Right renal pelvis (tissue), 4 donors: ENCODE measurements around the gene CUBN. TPM values are rescaled to one million over a fixed set of nuclear protein-coding genes. Genes with fewer than 3 reads are reported as not detected.

Experiments
- DNase-seq, 4 donors: peaks; one replicate each; pipeline ENCODE4 v3.0.0-alpha.2; 2013; ENCODE audit warnings: low read depth in 4 of 4, low spot score in 3 of 4, missing footprints in 1 of 4
- polyA plus RNA-seq, 4 donors: library from polyadenylated mRNA; unstranded; fragments of 120-200 nt; gene quantifications; one replicate each; pipeline ENCODE4 v1.2.1, GENCODE V29; 2013; ENCODE audit not compliant: insufficient read length in 4 of 4

Gene CUBN
- polyA plus RNA-seq, 4 donors = 165 to 260 (median 180) TPM

DNA sequence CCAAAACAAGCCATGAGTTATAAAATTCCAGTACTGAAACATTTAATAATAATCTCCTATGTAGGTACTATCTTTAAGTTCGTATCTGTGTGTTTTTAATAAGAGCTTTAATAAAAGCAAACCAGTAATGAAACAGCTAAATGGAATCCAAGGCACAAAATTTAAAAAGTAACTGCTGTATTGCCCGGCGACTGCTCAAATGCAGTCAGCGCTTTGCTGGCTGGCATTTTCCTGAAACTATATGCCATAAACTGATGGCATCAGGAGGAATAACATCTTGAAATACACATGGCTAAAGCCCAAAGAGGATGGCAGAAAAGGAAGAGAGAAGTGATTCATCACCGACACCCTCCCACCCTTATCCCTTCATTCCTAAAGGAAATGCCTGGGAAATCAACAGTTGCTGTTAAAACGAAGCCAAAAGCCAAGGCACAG, 133.1 kb downstream of the CUBN start:
- DNase-seq = no peak

DNA sequence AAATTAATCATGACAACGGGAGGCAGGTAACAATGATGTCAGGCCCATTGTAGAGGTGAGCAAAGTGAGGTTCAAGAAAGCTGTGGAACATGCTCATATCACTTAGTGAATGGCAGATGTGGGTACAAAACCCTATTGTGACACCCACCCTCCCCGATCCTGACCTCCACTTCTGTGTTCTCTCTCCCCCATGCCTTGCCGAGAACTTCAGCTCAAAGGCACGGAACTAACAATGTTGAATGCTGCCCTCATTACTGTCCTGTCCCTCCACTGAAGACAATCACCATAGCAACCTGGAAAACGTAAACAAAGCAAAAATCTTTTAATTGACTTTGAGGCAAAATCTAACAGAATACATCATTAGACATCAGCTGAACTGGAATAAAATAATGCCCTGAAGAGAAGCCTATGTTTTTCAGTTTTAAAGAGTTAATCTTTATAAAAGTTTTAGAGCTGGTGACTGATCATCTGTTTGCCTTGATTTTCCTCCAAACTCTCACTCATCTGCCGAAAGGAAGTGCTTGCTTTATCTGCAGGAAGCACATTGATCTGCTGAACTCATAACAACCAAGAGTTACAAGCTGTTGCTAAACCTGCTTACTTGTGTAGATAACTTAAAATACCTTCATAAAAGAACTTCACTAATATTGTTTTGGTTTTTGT, 133.6 kb downstream of the CUBN start:
- DNase-seq = no peak

DNA sequence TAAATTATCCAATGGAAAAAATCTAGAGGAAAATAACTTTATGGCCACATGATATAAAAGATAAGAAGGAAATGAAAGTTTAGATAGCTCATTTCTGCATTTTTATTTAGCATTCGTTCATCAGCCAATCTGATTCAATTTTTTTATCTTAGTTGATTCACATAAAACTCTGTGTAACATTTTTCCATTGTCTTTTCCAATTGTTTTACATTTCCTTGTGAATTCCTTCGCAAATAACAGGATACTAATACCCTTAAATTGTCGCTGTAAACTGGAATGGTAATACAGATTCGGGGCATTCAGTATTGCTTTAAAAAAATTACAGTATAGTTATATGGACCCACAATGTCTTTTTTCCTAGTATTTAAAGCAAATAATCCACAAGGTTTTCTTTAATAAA, 136.4 kb downstream of the CUBN start:
- DNase-seq = no peak

DNA sequence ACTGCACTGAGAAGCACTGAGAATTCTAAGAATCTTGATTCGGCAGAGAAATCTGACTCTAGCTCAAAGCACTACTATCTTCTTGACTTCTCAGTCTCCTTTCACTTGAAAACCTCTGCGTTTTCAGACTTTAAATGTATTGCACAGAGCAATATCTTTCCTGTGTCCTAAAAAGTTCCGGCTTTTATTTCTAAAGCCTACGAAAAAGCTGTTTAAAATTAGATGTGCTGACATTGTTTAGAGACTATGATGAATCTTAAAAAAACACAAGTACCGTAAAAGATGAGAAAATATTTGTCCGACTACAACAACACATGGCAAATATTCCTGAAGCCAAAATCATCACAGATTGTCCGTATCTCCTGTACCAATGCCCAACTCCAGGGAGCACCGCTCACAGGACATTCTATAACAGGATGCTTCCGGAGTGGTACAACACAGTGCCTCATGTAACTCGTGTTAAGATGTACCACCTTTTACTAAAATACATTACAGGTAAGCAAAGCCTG, 136.9 kb downstream of the CUBN start:
- DNase-seq = no peak

DNA sequence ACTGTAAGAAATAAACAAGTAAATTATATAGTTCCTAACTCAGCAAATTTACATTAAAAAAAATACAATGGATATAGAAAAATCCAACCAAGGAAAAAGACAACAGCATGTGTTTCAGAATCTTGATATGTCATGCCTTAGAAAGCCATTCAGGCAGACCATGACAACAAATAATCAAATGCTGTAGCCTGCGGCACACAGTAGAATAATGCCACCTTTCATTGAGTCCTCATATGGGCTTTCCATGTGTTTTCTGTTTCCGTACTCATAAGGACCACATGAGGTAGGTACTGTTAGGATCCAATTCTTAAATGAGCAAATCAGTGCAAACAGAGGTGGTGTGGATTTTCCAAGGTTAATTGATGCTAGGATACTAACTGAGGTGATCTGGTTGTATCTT, 138.6 kb downstream of the CUBN start:
- DNase-seq = no peak

GRCh38 chr10:16989826-16990293, 139.8 kb downstream of the CUBN start:
- no peak for DNase-seq

GRCh38 chr10:16988900-16989299, 140.7 kb downstream of the CUBN start:
- DNase-seq = no peak

DNA sequence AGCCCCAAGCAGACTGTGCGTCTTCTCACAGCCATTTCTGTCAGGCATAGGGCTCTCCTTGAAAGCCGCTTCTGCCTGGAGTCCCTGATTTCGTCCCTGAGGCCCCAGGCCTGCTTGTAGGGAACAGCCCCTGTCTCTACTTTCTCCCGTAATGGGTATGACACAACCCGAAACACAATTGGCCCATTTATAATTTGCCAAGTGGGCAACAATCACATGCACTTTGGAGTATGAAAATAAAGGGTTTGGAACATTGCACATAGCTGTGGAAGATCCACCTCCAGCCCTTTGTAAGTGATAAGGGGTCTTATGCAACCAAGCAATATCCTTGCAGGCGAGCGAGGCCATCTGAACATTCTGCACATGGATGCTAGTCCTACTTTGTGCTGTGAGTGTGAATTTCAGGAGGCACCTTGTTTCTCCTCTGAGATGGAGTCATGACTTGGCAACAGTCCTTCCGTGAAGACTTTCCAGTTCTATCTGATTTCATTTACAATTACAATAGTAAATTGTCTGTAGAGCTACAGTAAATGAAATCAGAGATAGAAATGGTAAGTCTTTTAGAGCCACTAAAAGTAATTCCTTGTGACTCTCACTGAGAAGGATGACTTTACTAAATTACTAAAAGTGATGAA, 141.5 kb downstream of the CUBN start:
- no peak for DNase-seq

GRCh38 chr10:16987206-16987621, 142.4 kb downstream of the CUBN start:
- DNase-seq = no peak

DNA sequence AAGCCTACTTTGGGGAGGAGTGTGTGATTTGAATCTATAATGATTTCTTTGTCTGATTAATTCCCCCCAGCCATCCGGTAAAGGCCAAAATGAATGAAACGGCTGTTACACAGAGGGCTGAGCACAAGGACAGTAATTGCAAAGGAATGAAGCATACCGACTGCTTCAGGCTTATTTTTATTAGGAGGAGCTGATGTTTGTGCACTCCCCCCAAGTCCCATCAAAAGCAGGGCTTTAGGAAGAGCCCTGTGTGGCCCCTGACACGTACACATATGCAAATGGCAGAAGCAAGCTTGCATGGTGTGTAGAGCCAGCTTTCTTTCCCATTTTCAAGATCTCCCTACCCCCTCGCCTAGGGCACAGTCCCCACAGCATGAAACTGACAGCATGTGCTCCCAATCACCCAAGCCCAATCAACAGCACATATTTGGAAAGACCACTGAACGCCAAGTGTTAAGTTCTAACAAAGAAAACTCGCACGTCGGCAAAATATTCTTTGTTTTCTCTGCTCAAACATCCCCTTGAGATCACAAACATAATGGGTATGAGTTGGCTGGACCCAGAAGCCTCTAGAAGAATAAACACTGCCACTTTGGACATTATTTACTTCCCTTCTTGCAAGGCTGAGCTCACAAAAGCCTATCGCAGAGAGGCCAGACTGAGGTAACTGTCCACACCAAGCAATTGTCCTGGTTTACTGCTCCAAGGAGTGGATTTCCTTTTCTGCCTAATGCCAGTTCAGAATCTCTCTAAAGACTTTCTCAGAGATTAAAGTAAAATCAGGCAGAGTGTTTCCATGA, 143.0 kb downstream of the CUBN start:
- no peak for DNase-seq

- DNase-seq = no peak
Measured at GRCh38 chr10:16986082-16986405, 143.6 kb downstream of the CUBN start.

- no peak for DNase-seq
Measured at GRCh38 chr10:16984242-16984641, 145.4 kb downstream of the CUBN start.

DNA sequence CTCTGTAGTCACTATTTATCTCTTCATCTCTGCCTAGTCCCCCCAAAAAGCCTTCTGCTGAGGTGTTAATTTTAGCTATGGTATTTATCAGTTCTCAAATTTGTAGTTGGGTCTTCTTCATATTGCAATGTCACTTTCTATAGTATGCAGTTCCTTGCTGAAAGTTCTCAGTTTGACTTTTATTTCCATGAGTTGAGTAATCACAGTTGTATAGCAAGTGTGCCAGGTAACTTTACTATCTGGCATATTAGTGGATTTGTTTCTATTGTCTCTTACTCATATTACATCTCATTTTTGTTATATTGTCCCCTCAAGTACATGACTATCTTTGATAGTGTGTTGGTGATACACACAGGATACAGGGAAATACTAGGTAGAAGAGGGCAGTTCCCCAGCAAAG, 152.8 kb downstream of the CUBN start:
- no peak for DNase-seq

DNA sequence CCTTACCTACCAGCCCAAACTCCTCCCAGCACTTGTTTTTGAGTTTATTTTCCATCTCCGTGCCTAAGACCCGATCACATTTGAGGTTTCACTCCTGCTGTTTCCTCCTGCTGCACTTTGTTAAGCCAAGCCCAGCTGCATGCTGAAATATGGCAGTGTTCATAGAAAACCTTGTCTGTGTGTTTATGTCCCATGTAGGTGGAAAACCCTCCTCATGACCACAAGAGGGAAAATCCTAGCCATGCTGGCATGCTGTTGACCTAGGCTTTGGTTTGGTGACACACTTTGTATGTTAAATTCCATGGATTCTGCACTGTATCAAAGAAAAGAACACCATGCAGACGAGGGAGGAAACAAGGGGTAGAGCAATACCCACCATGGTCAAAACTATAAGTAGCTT, 154.4 kb downstream of the CUBN start:
- DNase-seq = no peak

DNA sequence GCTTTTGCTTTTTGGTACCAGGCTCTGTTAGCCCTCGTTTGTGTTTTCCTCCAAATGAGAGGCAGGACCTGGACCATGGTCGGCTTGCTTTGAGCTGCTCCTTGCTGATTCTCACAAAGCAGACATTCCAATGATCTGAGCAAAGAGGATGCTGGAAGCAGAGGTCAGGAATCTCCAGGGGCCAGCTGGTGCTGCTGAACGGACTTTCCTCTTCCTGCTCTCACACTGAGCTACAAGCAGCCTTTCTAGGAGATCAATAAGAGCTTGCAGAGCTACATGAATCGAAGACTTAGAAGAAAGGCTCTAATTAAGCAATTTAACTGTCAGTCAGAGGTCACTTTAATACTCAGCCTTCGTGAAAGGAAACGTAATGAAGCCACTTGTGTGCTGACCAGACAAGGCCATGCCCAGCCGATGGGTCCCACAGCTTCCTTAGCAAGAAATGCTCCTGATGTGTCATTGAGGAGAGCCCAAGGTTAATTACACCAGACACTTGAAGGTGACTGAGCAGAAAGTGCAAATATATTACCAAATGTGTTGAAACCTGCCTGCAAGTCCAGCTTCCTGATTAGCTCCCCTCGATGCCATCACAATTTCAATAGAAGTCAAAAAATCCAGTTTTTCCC, 161.1 kb downstream of the CUBN start:
- no peak for DNase-seq

- DNase-seq = no peak
Measured at GRCh38 chr10:16967866-16968415, 161.7 kb downstream of the CUBN start.

GRCh38 chr10:16966991-16967865, 162.4 kb downstream of the CUBN start:
- DNase-seq = no peak

DNA sequence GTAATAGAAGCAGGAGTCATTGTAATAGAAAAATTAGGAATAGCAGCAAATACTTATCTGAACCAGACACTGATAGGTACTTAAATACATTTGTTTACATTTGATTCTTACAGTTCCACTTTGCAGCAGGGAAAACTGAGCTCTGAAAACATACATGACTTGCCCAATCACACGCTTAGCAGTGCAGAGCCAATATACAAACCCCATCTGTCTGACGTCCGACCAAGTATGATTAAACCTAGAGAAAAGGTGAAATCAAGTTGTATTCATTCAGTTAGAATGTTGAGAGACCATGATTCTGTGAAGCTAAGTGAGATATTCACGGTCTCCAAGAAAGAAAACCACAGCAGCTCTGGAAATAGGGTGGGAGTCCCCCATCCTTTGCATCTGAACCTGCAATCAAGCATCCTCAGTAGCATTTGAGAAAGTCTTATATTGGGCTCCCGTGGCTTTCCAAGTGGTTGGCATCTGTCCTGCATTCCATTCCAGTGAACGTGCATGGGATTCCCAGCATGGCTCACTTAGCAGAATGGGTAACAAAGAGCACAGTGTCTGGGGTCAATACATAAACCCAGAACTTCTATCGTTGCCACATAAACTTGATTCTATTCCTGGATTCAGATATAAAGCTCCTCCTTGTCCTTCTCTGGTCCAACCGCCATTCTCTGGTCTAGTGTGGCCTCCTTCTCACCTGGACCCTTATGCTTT, 163.7 kb downstream of the CUBN start:
- no peak for DNase-seq

- DNase-seq = no peak
Measured at GRCh38 chr10:16965344-16965616, 164.3 kb downstream of the CUBN start.
